Keratinocyte (primary cell): ENCODE data around the gene VSIR.

Experiments used
- CTCF ChIP-seq, 3 experiments: IDR thresholded peaks in 1 of 3; conservative IDR thresholded peaks in 1 of 3; optimal IDR thresholded peaks in 1 of 3; 2 replicates in 2 of 3; 3 replicates in 1 of 3; pipeline versions ENCODE3 to v1.5.1; 2011; ENCODE audit warnings: low read length in 3 of 3, mild to moderate bottlenecking in 3 of 3, moderate library complexity in 2 of 3, control low read depth in 1 of 3, inconsistent platforms in 1 of 3; ENCODE audit not compliant: insufficient read depth in 2 of 3; ENCODE audit errors: extremely low read depth in 1 of 3
- EZH2 ChIP-seq: IDR thresholded peaks from one replicate; pipeline ENCODE4 v1.6.1; 2012; ENCODE audit warnings: inconsistent platforms, mild to moderate bottlenecking, low read length, moderate library complexity

GRCh38 chr10:71819441-71819861 is 46.1 kb upstream of the VSIR start:
- TF ChIP-seq CTCF (optimal IDR thresholded peaks at IDR 0.05 in 1 of 3, IDR thresholded peaks at IDR 0.05 in 1 of 3, conservative IDR thresholded peaks at IDR 0.05 in 1 of 3; ENCODE audit: extremely low read depth in 1 of 3, insufficient read depth in 2 of 3, low read length in 3 of 3) (no peak), EZH2 (no peak)
